NCI-H524 treated with DMSO at 0.1 percent for 48 hours (cell line): ENCODE results near the gene SLC25A2.

Source experiments
- DNase-seq: peaks from one replicate; lab custom pipeline; 2025; lab: John Stamatoyannopoulos, UW

SLC25A2 gene

GRCh38 chr5:141313711-141314110 lies 9.9 kb upstream of the SLC25A2 start:
- DNase-seq: no peak

- no peak for DNase-seq
Observed at GRCh38 chr5:141306630-141307029, 2.8 kb upstream of the SLC25A2 start.

GRCh38 chr5:141298376-141298775 lies 5.5 kb downstream of the SLC25A2 start:
- DNase-seq: no peak

GRCh38 chr5:141272906-141273305 lies 30.9 kb downstream of the SLC25A2 start:
- DNase-seq: no peak

GRCh38 chr5:141269195-141269594 lies 34.7 kb downstream of the SLC25A2 start:
- no peak for DNase-seq

GRCh38 chr5:141261238-141261546 lies 42.7 kb downstream of the SLC25A2 start:
- DNase-seq: no peak

GRCh38 chr5:141260458-141261237 lies 43.2 kb downstream of the SLC25A2 start:
- no peak for DNase-seq

- no peak for DNase-seq
Observed at GRCh38 chr5:141258948-141259347, 44.9 kb downstream of the SLC25A2 start.

GRCh38 chr5:141258464-141258863 lies 45.4 kb downstream of the SLC25A2 start:
- no peak for DNase-seq
